ENCODE measurements around the gene LIN54.
A peak's percentile ranks its signal among the peaks of the same experiment; 100 is the strongest.
"Not testable (repeated sequence)": the region's sequence is repeated elsewhere in the genome, so short reads cannot be mapped to it uniquely, and the experiment has no call there.

Gene LIN54

DNA sequence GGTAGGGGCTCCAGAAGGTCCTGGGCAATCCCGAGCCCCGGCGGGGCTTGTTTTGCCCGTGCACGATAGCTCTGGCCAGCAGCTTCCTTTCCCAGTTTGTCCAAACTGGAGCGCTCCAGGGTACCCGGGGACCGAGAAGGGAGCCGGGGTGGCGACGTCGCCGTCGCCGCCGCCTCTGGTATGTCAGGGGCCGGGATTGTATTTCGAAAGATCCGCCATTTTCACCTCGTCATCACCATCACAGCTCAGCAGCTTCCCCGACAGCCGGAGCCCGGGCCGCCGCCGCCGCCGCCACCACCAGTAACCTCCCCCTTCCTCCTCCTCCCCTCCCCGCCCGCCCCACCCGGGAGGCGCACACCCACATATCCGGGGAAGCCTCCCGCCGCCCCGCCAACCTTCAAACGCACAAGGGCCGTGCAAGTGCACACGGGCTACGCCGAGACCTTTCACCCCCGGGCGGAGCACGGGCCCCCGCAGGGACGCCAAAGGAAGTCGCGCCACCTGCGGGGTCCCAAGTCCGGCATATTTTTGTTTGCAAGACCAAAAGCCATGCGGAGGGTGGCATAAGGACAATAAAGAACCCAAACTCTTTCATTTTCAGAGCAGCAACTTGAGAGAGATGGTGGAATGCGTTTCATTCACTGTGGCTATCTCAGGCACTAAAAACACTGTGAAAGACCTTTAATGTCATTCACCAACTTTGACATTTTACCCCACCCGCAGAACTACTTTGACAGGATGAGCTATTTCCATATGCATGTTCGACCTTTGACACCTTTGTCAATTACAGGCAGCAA, at the start of gene LIN54:
LIN54 (minus strand) TSS at position 302 of the 797 bp plus-strand sequence. CDS start 25,979 bp downstream, outside the sequence.
- peak; percentile 82 to 90 (median 89) for DNase-seq

DNA sequence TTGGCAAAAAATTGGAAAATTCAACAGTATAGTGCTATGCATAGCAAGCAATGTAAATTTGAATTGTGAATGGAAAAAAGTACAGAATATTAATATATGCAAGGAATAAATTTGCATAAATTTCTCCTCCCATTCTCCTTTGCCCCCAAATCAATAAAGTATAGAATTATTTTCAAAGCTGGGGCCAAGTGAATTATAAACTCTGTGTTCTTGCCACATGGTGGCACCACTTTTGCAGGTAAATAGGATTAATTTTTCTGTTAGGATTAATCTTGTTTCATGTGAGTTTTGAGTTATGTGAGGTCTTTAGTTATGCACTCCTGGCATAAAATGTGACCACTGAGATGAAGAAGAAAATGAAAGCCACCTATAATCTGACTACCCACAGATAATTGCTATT, 44.3 kb upstream of the LIN54 start:
- DNase-seq = peak; percentile 25 to 48 (median 44)

DNA sequence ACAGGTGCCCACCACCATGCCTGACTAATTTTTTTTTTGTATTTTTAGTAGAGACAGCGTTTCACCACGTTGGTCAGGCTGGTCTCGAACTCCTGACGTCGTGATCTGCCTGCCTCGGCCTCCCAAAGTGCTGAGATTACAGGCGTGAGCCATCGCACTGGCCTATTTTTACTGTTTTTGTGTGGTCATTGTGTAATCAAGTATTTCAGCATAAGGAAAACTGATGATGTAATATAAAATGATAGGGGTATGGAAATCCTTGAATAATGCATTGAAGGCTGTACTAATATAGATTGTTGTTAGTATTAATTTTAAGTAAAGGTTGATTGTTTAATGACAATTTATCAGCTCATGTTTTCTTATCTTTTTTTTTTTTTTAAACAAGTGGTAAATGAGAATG, 38.2 kb upstream of the LIN54 start:
- DNase-seq = not testable (repeated sequence)

DNA sequence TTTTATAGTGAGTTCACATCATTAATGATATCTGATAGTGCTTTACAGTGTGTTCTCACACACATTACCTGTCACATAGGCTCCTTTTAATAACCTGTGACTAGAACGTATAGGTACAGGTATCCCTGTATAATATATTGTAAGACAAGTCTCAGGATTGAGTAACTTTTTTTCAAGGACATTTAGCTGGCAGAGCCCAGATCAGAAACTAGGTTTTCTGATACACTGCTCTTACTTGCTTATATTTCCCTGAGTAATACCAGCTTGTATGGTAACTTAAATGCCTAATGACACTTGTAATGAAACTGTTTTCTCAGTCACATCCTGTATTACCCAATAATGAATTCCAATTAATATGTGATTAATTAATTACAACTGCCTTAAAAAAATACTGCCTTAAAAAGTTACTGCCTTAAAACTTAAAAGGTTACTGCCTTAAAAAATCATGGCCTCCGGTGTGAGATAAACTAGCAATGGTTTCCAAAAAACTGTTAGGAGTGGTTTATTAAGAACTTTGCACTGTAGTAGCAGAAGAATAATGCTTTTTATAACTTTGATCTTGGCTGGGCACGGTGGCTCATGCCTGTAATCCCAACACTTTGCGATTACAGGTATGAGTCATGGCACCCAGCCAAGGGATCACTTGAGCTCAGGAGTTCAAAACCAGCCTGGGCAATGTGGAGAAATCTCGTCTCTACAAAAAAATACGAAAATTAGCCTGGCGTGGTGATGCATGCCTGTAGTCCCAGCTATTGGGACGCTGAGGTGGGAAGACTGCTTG, 36.3 kb upstream of the LIN54 start:
- no peak for DNase-seq

DNA sequence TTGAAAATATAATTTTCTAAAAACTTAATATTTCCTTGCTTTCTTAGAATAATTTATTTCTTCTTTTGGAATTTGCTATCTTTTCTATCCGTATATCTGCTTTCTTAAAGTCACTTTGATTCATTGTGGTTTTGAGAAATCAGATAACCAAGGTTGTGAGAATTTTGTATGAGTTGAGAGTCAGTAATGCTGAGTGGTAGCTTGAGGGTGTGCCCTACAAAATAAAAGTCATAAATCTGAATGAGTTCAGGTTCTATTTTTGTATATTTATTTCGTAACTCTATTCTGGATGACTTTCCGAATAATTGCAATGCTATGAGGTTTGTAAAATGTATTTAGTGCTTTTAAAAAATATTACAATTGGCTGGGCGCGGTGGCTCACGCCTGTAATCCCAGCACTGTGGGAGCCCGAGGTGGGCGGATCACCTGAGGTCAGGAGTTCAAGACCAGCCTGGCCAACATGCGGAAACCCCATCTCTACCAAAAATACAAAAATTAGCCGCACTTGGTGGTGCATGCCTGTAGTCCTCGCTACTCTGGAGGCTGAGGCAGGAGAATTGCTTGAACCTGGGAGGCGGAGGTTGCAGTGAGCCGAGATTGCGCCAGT, 33.3 kb upstream of the LIN54 start:
- DNase-seq = peak in 2 of 3 donors; percentile 42 to 46

DNA sequence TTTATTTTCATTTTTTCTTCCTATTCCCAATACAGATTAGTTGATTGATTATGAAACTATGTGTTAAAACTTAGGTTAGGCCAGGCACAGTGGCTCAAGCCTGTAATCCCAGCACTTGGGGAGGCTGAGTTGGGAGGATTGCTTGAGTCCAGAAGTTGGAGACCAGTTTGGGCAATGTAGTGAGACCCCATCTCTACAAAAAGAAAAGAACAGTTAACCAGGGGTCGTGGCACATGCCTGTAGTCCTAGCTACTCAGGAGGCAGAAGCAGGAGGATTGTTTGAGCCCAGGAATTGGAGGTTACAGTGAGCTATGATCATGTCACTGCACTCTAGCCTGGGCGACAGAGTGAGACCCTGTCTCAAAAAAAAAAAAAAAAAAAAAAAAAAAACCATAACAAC, 32.5 kb upstream of the LIN54 start:
- not testable (repeated sequence) for DNase-seq

DNA sequence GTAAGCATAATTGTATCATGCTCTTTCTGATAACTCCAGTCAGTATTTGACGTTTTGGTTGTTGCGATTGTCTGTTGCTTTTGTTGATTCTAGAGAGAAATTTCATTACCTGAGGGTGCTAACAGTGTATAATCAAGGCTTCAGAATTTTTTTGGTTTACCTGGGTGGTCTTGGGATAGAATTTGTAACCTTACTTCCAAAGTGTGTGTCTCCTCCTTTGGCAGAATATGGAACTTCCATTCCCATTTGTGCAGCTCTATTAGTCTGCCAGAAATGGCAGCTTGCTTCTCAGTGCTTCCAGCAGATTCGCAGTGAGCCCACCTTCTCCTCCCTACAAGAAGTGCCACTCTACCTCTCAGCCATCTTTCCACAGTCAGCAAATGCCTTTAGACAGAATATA, 29.6 kb upstream of the LIN54 start:
- DNase-seq = no peak

DNA sequence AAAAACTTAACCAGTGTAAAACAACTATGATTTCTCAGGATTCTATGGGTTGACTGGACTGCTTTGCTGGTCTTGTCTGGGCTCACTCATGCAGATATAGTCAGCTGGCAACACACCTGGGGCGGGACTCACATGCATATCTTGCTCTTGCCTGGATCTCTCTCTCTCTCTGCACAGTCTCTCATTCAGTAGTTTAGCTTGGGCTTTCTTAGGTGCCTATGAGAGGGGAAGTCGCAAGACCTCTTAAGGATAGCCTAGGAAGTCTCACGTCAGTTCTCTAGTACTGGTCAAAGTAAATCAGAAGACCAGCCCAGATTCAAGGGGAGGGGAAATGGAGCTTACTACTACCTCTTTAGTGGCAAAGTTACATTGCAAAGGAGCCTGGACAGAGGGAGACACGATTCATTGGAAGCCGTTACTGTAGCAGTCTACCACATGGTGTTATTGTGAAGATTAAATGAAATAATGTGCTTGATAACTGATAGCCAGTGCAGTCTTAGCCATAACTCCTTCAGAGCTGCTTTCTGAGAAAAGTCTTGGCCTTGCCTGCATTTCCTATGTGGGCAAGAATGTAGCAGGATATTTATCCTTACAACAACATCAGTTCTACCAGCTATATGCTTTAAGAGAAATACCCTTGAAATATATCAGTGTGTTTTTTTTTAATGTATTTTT, 26.5 kb upstream of the LIN54 start:
- DNase-seq = no peak

DNA sequence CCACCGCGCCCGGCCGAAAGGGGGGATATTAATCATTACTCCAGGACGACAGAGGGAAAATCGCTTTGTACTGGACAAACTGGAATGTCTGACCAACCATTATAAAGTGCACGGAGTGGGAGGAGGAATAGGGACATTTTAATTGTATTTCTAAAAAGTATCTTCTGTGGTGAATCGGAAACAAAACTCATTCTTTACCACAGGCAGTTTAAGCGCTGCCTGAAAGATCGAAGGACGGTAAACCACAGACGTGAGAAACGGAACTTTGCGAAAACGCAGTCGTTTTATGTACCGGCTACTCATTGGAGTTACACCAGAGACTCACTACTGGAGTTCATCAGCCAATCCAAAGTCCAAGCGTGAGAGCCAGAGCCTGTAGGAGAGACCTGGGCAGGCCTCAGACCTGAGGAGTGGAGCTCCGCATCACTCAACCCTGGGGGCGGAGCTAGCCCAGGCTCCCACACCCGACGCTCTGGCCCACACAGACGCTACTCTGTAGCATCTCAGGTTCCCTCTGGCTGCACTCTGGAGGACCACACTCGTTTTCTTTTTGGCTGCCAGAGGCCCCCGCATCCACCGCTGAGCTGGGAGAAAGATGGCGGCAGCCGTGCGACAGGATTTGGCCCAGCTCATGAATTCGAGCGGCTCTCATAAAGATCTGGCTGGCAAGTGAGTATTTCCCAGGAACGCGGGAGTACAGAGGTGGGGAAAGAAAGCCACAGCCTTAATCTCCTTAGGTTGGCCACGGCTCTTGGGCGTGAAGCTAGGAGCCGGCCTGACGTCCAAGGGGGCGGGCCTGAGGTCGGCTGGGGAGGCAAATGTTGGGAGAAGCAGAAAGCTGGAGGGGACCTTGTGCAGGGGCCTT, 24.2 kb upstream of the LIN54 start, which contains the start of gene COPS4:
COPS4 (plus strand) TSS at position 554 of the 865 bp plus-strand sequence; CDS start at position 596, 42 bp downstream.
- DNase-seq = peak; percentile 99 to 100 (median 99)

DNA sequence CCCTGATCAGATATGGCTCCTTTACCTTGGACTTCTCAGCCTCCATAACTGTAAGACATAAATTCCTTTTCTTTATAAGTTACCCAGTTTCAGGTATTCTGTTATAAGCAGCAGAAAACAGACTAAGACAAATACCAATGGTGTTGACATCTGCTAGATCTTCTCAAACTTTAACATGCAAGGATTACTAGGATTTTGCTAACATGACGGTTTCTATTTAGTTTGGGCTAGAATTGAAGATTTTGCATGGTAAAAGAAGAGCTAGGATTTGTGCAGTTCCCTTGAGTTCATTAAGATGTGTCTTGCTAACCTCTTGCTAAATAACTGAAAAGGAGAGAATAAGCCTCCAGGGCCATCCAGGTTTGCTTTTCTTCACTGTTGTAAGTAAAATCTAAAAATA, 19.1 kb upstream of the LIN54 start:
- DNase-seq = no peak

DNA sequence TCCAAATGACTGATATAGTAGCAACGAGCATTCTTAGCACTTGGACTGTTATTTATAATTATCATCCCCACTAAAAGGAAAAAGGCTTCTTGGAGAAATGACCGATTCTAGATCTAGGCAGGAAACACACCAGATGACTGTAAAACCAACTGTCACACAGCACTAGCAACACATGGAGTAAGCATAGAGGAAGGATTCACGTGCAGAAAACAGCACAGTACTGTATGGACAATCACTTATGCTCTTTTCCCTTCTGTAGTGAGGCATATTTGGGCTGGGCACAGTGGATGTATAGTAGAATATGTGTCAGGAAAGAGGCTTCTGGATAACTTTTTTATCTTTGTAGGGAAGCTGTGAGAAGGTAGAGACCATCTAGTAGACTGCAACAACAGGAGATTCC, 18.4 kb upstream of the LIN54 start:
- no peak for DNase-seq

DNA sequence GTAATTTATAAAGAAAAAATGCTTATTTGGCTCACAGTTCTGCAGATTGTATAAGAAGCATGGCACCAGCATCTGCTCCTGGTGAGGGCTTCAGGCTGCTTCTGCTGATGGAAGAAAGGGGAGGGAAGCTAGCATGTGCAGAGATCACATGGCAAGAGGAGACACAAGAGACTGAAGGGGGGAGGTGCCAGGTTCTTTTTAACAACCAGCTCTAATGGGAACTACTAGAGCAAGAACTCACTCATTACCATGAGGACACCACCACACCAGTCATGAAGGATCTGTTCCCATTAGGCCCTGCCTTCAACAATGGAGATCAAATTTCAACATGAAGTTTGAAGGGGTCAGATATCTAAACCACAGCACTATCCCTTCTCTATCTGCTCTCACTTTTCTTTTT, 14.9 kb upstream of the LIN54 start:
- DNase-seq = no peak

DNA sequence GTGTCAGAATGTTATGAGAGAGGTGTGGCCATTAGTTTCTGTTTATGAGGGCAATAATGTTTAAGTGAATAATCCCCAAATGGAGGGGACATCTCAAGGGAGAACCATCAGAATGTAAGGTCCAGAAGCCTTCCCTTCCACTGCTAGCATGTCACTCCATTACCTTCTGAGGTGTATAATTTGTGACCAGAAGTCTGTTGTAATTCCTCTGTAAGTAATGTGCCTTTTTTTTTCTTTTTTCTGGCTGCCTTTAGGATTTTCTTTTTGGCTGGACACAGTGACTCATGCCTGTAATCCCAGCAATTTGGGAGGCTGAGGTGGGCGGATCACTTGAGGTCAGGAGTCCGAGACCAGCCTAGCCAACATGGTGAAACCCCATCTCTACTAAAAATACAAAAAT, 13.6 kb upstream of the LIN54 start:
- DNase-seq = no peak

DNA sequence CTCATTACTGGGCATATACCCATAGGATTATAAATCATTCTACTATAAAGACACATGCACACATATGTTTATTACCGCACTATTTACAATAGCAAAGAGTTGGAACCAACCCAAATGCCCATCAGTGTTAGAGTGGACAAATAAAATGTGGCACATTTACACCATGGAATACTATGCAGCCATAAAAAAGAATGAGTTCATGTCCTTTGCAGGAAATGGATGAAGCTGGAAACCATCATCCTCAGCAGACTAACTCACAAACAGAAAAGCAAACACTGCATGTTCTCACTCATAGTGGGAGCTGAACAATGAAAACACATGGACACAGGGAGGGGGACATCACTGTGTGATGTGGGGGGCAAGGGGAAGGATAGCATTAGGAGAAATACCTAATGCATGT, 13.0 kb upstream of the LIN54 start:
- DNase-seq = not testable (repeated sequence)

DNA sequence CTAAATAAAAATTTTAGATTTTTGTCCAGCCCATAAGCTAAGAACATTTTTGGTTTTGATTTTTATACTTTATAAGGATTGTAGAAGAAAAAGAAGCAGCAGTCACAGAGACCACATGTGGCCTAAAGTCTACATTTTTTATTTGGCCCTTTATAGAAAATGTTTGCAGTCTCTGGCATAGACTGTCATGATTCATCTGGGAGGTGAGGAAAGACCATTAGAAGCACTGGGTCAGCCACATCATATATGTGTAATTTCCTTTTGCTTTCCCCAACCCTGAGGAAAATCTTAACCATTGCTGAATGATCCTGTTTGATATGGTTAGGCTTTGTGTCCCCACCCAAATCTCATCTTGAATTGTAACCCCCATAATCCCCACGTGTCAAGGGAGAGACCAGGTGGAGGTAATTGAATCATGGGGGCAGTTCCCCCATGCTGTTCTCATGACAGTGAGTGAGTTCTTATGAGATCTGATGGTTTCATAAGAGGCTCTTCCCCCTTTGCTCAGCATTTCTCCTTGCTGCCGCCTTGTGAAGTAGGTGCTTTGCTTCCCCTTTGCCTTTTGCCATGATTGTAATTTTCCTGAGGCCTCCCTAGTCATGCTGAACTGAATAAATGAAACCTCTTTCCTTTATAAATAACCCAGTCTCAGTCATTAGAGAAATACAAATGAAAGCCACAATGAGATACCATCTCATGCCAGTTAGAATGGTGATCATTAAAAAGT, 12.3 kb upstream of the LIN54 start:
- peak; percentile 75 to 81 (median 77) for DNase-seq

DNA sequence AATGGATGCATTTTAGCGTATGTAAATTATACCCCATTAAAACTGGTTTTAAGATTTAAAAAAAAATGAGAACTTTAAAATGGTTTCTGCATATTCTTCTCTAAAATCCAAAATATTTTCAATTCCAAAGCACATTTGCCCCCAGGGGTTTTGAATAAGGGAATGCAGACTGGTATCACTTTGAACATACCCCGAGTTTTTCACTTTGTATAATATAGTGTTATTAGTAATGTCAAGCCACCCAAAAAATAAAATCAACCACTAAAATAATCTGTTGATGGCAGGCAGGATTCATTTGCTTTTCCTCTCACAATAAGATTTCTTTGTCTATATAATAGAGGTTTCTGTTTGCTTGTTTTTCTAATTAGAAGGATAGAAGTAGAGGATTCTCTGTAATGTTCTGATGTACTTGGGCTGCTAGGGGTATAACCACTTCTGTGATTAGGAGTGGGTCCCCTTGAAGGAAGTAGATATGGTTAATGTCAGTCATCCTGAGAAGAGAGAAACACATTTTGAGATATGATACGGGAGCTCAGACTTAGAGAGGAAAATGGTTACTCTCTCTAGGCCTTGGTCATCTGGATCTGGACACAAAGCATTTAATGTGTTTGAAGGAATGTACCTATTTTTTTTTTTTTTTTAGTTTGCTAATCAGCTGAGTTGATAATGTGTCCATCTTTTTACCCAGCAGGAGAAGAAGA, 9.3 kb upstream of the LIN54 start:
- no peak for DNase-seq

DNA sequence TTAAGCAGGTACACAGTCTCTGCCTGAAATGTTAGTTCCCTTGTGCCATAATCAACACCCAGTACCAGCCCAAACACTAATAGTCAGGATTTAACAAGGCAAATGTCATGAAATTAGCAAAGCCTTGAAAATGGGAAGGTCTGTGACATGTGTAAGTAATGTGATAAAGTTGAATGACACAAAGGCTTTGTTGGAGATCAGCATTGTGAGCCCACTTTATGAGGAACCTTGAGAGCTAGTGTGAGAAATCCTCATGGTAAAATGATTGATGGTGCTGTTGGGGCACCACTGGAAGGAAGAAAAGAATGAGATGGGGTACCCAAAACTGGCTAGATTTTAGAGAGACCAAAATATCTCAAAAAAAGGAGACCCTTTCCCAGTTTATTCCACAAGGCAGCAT, 3.3 kb upstream of the LIN54 start:
- DNase-seq = peak in 2 of 3 donors; percentile 16 to 27

DNA sequence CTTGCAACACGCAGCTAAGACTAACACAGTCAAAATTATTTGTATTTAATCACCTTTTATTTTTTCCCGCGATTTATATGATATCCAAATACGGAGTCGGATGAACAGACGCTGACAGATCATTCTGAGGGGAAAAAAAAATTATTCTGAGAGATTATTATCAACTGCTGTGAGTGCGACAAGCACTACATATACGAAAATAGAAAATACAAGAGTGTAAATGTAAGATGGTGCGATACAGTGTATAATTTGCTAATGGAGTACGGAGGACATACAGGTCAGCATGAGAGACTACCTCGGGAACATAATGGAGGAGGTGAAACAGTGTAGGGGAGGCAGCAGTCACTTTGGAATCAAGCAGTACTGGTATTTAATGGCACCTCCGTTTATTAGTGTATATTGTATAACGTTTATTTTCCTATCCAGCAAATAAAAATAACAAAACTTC, 2.8 kb upstream of the LIN54 start:
- DNase-seq = no peak

DNA sequence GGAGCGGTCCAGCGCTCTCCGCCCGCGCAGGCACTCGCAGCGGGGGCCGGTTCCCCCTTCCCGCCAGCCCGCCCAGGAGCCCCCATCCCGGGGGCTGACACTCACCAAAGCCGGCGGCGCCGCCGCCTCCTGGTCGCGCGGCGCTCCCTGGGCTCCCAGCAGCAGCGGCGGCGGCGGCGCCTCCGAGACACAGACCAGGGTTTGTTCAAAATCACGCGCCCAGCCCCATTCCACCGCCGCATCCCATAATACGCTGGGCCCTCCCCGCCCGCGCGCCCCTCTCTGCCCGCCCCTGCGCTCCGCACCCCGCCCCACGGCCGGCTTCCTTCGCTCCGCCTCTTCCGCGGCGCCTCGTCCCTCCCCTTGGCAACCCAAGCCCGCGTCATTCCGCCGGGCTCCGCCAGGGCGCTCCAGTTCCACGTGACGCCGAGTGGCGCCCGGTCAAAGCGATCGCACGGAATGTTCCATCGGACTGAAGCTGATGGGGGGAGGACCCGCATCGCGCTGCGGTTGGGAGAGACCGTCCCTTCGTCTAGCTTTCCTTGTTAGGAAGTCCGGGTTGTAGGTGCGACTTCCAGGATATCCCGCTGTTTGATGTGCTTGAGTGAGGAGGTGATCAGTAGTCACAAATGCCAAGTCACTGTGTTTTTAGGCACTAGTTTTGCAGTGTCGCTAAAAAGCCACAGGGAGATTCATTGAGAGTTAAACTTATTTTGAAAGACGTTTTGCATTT, 2.2 kb upstream of the LIN54 start:
- DNase-seq = peak; percentile 99 to 100 (median 100)

All from suppressor macrophage treated with lipopolysaccharide for 1 hour (primary cell).